K562 (cell line): ENCODE data around the gene CDH19. TPM values are rescaled to one million over a fixed set of nuclear protein-coding genes. Genes with fewer than 3 reads are reported as not detected.

Experiments
- ESRRA ChIP-seq: fragments of 450-650 bp; IDR thresholded peaks from 2 replicates; pipeline ENCODE4 v1.6.1; 2014; ENCODE audit warnings: low read depth, mild to moderate bottlenecking, moderate library complexity, borderline replicate concordance
- KLF16 ChIP-seq: IDR thresholded peaks from 2 replicates; pipeline ENCODE4 v1.6.1; 2016; ENCODE audit warnings: antibody characterized with exemption
- RNF219 ChIP-seq: fragments of 250-450 bp; sonication (Bioruptor Pico); IDR thresholded peaks from 2 replicates; pipeline ENCODE4 v1.5.0; 2022; ENCODE audit warnings: mild to moderate bottlenecking
- TEAD1 ChIP-seq, 2 experiments: fragments of 450-650 bp in 1 of 2; sonication (generic) in 1 of 2; formaldehyde crosslinking; IDR thresholded peaks; 2 replicates each; pipeline versions ENCODE4 v1.4.0 to v1.8.0; 2020 to 2022; ENCODE audit warnings: mild to moderate bottlenecking in 2 of 2, missing genetic modification reagents in 1 of 2
- THRB ChIP-seq: fragments of 450-650 bp; formaldehyde crosslinking; conservative IDR thresholded peaks from 2 replicates; pipeline ENCODE4 v1.4.0; 2022; ENCODE audit warnings: mild to moderate bottlenecking, missing genetic modification characterization
- ZFP1 ChIP-seq: fragments of 450-650 bp; formaldehyde crosslinking; IDR thresholded peaks from 2 replicates; pipeline ENCODE4 v1.4.0; 2020; ENCODE audit warnings: mild to moderate bottlenecking, mixed read lengths
- ZFX ChIP-seq: sonication (generic); formaldehyde crosslinking; IDR thresholded peaks from 2 replicates; pipeline ENCODE4 v1.8.0; 2022; ENCODE audit warnings: mild to moderate bottlenecking, missing genetic modification reagents, moderate library complexity
- ZNF431 ChIP-seq: sonication (generic); formaldehyde crosslinking; IDR thresholded peaks from 2 replicates; pipeline ENCODE4 v1.8.0; 2022; ENCODE audit warnings: mild to moderate bottlenecking, missing genetic modification reagents
- polyA plus RNA-seq, 8 experiments: library from polyadenylated mRNA; depleted of rRNA in 4 of 8; stranded (reverse) in 5 of 8; unstranded in 3 of 8; fragments of >200 nt; fragmentation: Nextera tagmentation in 2 of 8; fragmentation: Illumina TruSeq in 1 of 8; extraction: Ambion mirVana in 2 of 8; extraction: Trizol in 1 of 8; gene quantifications; 2 replicates each; pipeline versions ENCODE4 v1.2.1 to v1.2.3, GENCODE V29; 2011 to 2014; ENCODE audit warnings: inconsistent platforms in 1 of 8, missing spikeins in 1 of 8
- total RNA-seq, 7 experiments: library from RNA; depleted of rRNA in 6 of 7; stranded (reverse); fragments of >200 nt in 6 of 7; fragmentation: Illumina TruSeq in 2 of 7; extraction: Trizol in 2 of 7; gene quantifications; 2 replicates each; pipeline versions ENCODE4 v1.2.1 to v1.2.3, GENCODE V29; 2011 to 2021; ENCODE audit warnings: low replicate concordance in 1 of 7

Gene CDH19
- total and polyA plus RNA-seq, 9 of the 15 experiments (the other 6 are each of a cell fraction or from before 2014, with no cell fraction given) = not detected

DNA sequence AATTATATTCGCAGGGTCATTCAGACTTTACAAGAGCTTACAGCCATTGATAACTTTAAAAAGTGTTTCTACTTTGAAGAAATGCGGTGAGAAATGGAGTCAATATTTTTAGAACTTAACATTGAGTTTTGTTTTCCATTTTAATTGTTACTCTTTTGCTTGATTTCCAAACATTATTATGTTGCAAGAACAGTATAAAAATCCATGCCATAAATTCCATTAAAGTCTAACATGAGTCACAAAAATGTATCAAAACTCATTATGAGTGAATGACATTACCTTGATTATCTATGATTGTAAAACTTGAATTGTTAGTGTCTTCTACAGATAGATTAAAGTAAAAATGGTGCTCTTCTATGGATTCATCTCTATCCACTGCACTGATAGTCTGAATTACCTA lies 92.6 kb downstream of the CDH19 start (continued):
- no peak for TF ChIP-seq THRB (CRISPR knock-in tag)
- no peak for TF ChIP-seq ESRRA
- no peak for TF ChIP-seq RNF219 (CRISPR knock-in tag)
- no peak for TF ChIP-seq ZFP1
- no peak for TF ChIP-seq KLF16
- no peak for TF ChIP-seq TEAD1 (CRISPR knock-in tag; IDR thresholded peaks at IDR 0.05)
- no peak for TF ChIP-seq ZNF431 (CRISPR knock-in tag)
- TF ChIP-seq ZFX = no peak
